GM12878 (cell line): ENCODE results near the gene WDFY3. TPM values are rescaled to one million over a fixed set of nuclear protein-coding genes. Genes with fewer than 3 reads are reported as not detected.

Experiments used
- ATAC-seq: fragments of 200-7000 bp; cut with Tn5 transposase; 3 replicates; pipeline ENCODE4 v1.9.1; 2020; ENCODE audit warnings: mild to moderate bottlenecking, moderate library complexity
- BruUV-seq: library from RNA; stranded (reverse); fragments of 400-500 nt; replicated peaks from 2 replicates; lab custom pipeline; 2021; lab: Mats Ljungman, UMichigan
- CTCF ChIA-PET: fragments of 300-600 bp; sonication (Branson Sonifier 250); formaldehyde crosslinking; extraction: SDS; loops from one replicate; lab custom pipeline; 2021; ENCODE audit warnings: inconsistent platforms; lab: Yijun Ruan, JAX
- POLR2A ChIA-PET: fragments of 350-600 bp; formaldehyde crosslinking; extraction: SDS; loops from one replicate; lab custom pipeline; 2021; ENCODE audit warnings: inconsistent platforms; lab: Charles Lee
- RAD21 ChIA-PET: fragments of 300-600 bp; sonication (Branson Sonifier 250); formaldehyde crosslinking; loops from one replicate; lab custom pipeline; 2023; ENCODE audit warnings: antibody characterized with exemption; ENCODE audit not compliant: unreplicated experiment; lab: Charles Lee
- SMC1A ChIA-PET: fragments of 300-600 bp; sonication (Branson Sonifier 250); formaldehyde crosslinking; loops from one replicate; lab custom pipeline; 2023; ENCODE audit not compliant: unreplicated experiment, uncharacterized antibody; lab: Charles Lee
- DNase-seq: peaks from one replicate; pipeline ENCODE4 v3.0.0-alpha.2; 2011; ENCODE audit warnings: low read depth, low spot score
- FAIRE-seq: peaks from 3 replicates; lab custom pipeline; 2011; peaks lifted over from hg19 to GRCh38; lab: Jason Lieb, UNC
- H2AFZ ChIP-seq: 2 replicates; pipeline ENCODE4 v1.6.0; 2011; ENCODE audit warnings: low read depth, low read length, control low read depth; ENCODE audit not compliant: control insufficient read depth
- H3K27ac ChIP-seq: 2 replicates; pipeline ENCODE4 v1.5.1; 2011; ENCODE audit warnings: control low read depth; ENCODE audit not compliant: control insufficient read depth, insufficient read depth
- H3K27me3 ChIP-seq, 2 experiments: replicated peaks in 1 of 2; 2 replicates each; pipeline versions ENCODE4 v1.6.0 to v1.6.1; 2011; ENCODE audit warnings: low read length in 1 of 2; ENCODE audit not compliant: control insufficient read depth in 2 of 2, insufficient read depth in 2 of 2
- H3K36me3 ChIP-seq, 2 experiments: 2 replicates each; pipeline ENCODE4 v1.5.1; 2011; ENCODE audit warnings: low read length in 1 of 2; ENCODE audit not compliant: control insufficient read depth in 2 of 2, insufficient read depth in 2 of 2
- H3K4me1 ChIP-seq: 2 replicates; pipeline ENCODE4 v1.6.1; 2011; ENCODE audit warnings: mild to moderate bottlenecking, low read length, moderate library complexity, mixed read lengths; ENCODE audit not compliant: control insufficient read depth, insufficient read depth
- H3K4me2 ChIP-seq: 2 replicates; pipeline ENCODE4 v1.6.0; 2011; ENCODE audit warnings: control low read depth; ENCODE audit not compliant: control insufficient read depth, insufficient read depth
- H3K4me3 ChIP-seq: fragments of 200-600 bp; sonication (generic); 2 replicates; pipeline ENCODE4 v1.5.1; 2016
- H3K79me2 ChIP-seq: 2 replicates; pipeline ENCODE4 v1.6.0; 2011; ENCODE audit warnings: low read length; ENCODE audit not compliant: control insufficient read depth, insufficient read depth
- H3K9ac ChIP-seq: 2 replicates; pipeline ENCODE4 v1.8.0; 2011; ENCODE audit warnings: low read length, control low read depth, mixed read lengths; ENCODE audit not compliant: control insufficient read depth, insufficient read depth
- H3K9me3 ChIP-seq: replicated peaks from 3 replicates; pipeline ENCODE4 v1.5.1; 2011; ENCODE audit warnings: mild to moderate bottlenecking, low read length; ENCODE audit not compliant: control insufficient read depth, insufficient read depth
- H4K20me1 ChIP-seq: 2 replicates; pipeline ENCODE4 v1.6.0; 2011; ENCODE audit not compliant: control insufficient read depth, insufficient read depth
- BMI1 ChIP-seq: fragments of 450-650 bp; IDR thresholded peaks from 2 replicates; pipeline ENCODE4 v1.6.1; 2016; ENCODE audit warnings: mild to moderate bottlenecking, moderate library complexity, borderline replicate concordance
- CBX5 ChIP-seq: sonication (generic); IDR thresholded peaks from 2 replicates; pipeline ENCODE4 v1.6.1; 2016; ENCODE audit warnings: low read depth, moderate library complexity, mild to moderate bottlenecking, inconsistent platforms
- E2F4 ChIP-seq: IDR thresholded peaks from 2 replicates; pipeline ENCODE4 v1.6.1; 2012; ENCODE audit warnings: low read depth, low read length, improper control_type of control experiment
- ESRRA ChIP-seq: IDR thresholded peaks from 2 replicates; pipeline ENCODE4 v1.6.1; 2012; ENCODE audit warnings: mild to moderate bottlenecking, low read length, improper control_type of control experiment
- HCFC1 ChIP-seq: fragments of 150-350 bp; IDR thresholded peaks from 2 replicates; pipeline ENCODE4 v1.6.1; 2014; ENCODE audit warnings: low read length
- HDAC6 ChIP-seq: fragments of 200-600 bp; sonication (generic); IDR thresholded peaks from one replicate; pipeline ENCODE4 v1.8.0; 2017; ENCODE audit warnings: antibody characterized with exemption; ENCODE audit not compliant: unreplicated experiment
- NR2C2 ChIP-seq: IDR thresholded peaks from 2 replicates; pipeline ENCODE4 v1.6.1; 2011; ENCODE audit warnings: borderline replicate concordance, low read depth; ENCODE audit not compliant: control insufficient read depth, insufficient read length
- POU2F2 ChIP-seq: IDR thresholded peaks from 3 replicates; pipeline ENCODE4 v1.6.1; 2011; ENCODE audit warnings: low read depth, mild to moderate bottlenecking, low read length, borderline replicate concordance
- SIN3A ChIP-seq: IDR thresholded peaks from 2 replicates; pipeline ENCODE4 v1.6.1; 2012; ENCODE audit warnings: low read depth, low read length, improper control_type of control experiment
- SP1 ChIP-seq: IDR thresholded peaks from one replicate; pipeline ENCODE4 v1.6.1; 2011; ENCODE audit warnings: low read depth, low read length
- ZBED1 ChIP-seq: IDR thresholded peaks from 2 replicates; pipeline ENCODE4 v1.6.1; 2016; ENCODE audit warnings: borderline replicate concordance
- ZBTB40 ChIP-seq: fragments of 450-650 bp; IDR thresholded peaks from 2 replicates; pipeline ENCODE4 v1.6.1; 2016; ENCODE audit warnings: mild to moderate bottlenecking, moderate library complexity, borderline replicate concordance
- ZNF274 ChIP-seq: IDR thresholded peaks from one replicate; pipeline ENCODE4 v1.8.0; 2011; ENCODE audit not compliant: insufficient read length, insufficient read depth
- WGBS: methylation state at CpG from one replicate; pipeline ENCODE4 v1.1.6; 2016; ENCODE audit warnings: low lambda C conversion rate; ENCODE audit not compliant: insufficient replicate concordance, insufficient coverage; ENCODE audit errors: missing lambda C conversion rate; 5-methylcytosine and 5-hydroxymethylcytosine counted together
- in situ Hi-C: fragments of 300-500 bp; cut with MboI; formaldehyde crosslinking; loops from 9 replicates; pipeline ENCODE4 v1.14.3; 2018; ENCODE audit warnings: mixed read lengths
- intact Hi-C: fragments of 100-400 bp; cut with micrococcal nuclease; formaldehyde crosslinking; loops from one replicate; pipeline ENCODE4 v1.14.2; 2022; ENCODE audit not compliant: unreplicated experiment
- polyA plus RNA-seq, 11 experiments: library from polyadenylated mRNA; depleted of rRNA in 4 of 11; unstranded in 6 of 11; stranded (reverse) in 5 of 11; fragments of >200 nt; fragmentation: Nextera tagmentation in 4 of 11; fragmentation: Illumina TruSeq in 1 of 11; extraction: Ambion mirVana in 4 of 11; extraction: Trizol in 1 of 11; gene quantifications; 1 replicate in 1 of 11; 2 replicates in 10 of 11; pipeline versions ENCODE4 v1.2.1 to v1.2.3, GENCODE V29; 2011 to 2016; ENCODE audit warnings: inconsistent platforms in 2 of 11, missing spikeins in 2 of 11, low read depth in 1 of 11
- total RNA-seq, 4 experiments: library from RNA; depleted of rRNA in 3 of 4; stranded (reverse); fragments of >200 nt in 3 of 4; fragmentation: Illumina TruSeq in 1 of 4; extraction: Trizol in 1 of 4; gene quantifications; 2 replicates each; pipeline versions ENCODE4 v1.2.1 to v1.2.3, GENCODE V29; 2013 to 2021
- TF ChIP-seq, protein P1 (sequence below): fragments of 450-650 bp; formaldehyde crosslinking; IDR thresholded peaks from 2 replicates; pipeline ENCODE4 v1.4.0; 2020; ENCODE audit warnings: mild to moderate bottlenecking, moderate library complexity
- TF ChIP-seq, protein P2 (sequence below): IDR thresholded peaks from 2 replicates; pipeline ENCODE4 v1.6.1; 2011; ENCODE audit warnings: borderline replicate concordance, low read depth, mild to moderate bottlenecking, moderate library complexity, low read length; ENCODE audit not compliant: insufficient read depth, poor library complexity, severe bottlenecking

WDFY3 gene
- total and polyA plus RNA-seq, 10 of the 15 experiments (the other 5 are each of a cell fraction or from before 2014, with no cell fraction given): 0.01 to 0.23 (median 0.12) TPM; not detected in 2

- TF ChIP-seq, protein P1, sequence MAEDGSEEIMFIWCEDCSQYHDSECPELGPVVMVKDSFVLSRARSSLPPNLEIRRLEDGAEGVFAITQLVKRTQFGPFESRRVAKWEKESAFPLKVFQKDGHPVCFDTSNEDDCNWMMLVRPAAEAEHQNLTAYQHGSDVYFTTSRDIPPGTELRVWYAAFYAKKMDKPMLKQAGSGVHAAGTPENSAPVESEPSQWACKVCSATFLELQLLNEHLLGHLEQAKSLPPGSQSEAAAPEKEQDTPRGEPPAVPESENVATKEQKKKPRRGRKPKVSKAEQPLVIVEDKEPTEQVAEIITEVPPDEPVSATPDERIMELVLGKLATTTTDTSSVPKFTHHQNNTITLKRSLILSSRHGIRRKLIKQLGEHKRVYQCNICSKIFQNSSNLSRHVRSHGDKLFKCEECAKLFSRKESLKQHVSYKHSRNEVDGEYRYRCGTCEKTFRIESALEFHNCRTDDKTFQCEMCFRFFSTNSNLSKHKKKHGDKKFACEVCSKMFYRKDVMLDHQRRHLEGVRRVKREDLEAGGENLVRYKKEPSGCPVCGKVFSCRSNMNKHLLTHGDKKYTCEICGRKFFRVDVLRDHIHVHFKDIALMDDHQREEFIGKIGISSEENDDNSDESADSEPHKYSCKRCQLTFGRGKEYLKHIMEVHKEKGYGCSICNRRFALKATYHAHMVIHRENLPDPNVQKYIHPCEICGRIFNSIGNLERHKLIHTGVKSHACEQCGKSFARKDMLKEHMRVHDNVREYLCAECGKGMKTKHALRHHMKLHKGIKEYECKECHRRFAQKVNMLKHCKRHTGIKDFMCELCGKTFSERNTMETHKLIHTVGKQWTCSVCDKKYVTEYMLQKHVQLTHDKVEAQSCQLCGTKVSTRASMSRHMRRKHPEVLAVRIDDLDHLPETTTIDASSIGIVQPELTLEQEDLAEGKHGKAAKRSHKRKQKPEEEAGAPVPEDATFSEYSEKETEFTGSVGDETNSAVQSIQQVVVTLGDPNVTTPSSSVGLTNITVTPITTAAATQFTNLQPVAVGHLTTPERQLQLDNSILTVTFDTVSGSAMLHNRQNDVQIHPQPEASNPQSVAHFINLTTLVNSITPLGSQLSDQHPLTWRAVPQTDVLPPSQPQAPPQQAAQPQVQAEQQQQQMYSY (CRISPR knock-in tag): no peak
- no peak for TF ChIP-seq ZNF274
- no peak for TF ChIP-seq ZBED1
- no peak for TF ChIP-seq SIN3A
- TF ChIP-seq NR2C2: no peak
- no peak for TF ChIP-seq HDAC6
- TF ChIP-seq, protein P2, sequence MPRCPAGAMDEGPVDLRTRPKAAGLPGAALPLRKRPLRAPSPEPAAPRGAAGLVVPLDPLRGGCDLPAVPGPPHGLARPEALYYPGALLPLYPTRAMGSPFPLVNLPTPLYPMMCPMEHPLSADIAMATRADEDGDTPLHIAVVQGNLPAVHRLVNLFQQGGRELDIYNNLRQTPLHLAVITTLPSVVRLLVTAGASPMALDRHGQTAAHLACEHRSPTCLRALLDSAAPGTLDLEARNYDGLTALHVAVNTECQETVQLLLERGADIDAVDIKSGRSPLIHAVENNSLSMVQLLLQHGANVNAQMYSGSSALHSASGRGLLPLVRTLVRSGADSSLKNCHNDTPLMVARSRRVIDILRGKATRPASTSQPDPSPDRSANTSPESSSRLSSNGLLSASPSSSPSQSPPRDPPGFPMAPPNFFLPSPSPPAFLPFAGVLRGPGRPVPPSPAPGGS: no peak
- TF ChIP-seq HCFC1: no peak
- no peak for TF ChIP-seq POU2F2
Observed at GRCh38 chr4:84799318-84799717, 167.2 kb downstream of the WDFY3 start (continued).

DNA sequence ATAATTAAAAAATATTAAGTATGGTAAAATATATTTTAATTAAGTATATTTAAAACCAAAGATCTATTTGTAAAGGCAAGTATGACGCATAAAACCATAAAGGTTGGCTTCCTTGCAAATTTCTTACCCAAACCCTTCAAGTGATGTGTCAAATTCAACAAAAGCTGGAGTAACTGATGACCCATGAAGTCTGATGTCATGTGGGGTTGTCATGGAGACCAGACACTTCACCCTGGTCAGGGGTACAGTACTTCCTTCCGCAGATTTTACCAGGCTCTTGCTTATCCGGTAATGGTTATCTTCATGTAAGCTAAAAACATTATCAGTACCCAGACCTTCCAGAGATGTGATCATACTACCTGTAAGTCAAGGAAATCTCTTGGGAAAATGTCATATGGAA is 170.1 kb downstream of the WDFY3 start:
- H3K27me3 ChIP-seq: no peaks in the 10 kb centered on the region
- POLR2A ChIA-PET: no interaction called here
- no peaks in the 10 kb centered on the region for H3K79me2 ChIP-seq
- H4K20me1 ChIP-seq: no peaks in the 10 kb centered on the region
- no TSS peak for BruUV-seq
- in situ Hi-C loops (no loop called here), intact Hi-C loops (no loop called here)
- no peaks in the 10 kb centered on the region for H3K9me3 ChIP-seq
- H3K4me2 ChIP-seq: no peak overlapping the region
- ATAC-seq: no peak
- CTCF ChIA-PET: no interaction called here
- RAD21 ChIA-PET: no interaction called here
- SMC1A ChIA-PET: no interaction called here
- DNase-seq: no peak
- H2AFZ ChIP-seq: no peak overlapping the region
- H3K4me1 ChIP-seq: no peaks in the 10 kb centered on the region
- no peaks in the 10 kb centered on the region for H3K36me3 ChIP-seq
- 87% methylated on average over 3 of the region's 3 CpGs for WGBS
- H3K4me3 ChIP-seq: no peak overlapping the region
- H3K9ac ChIP-seq: no peak overlapping the region
- FAIRE-seq: no peak
- no peak overlapping the region for H3K27ac ChIP-seq
- TF ChIP-seq SP1: no peak
- no peak for TF ChIP-seq ZBTB40
- TF ChIP-seq BMI1: no peak
- TF ChIP-seq CBX5: no peak
- TF ChIP-seq ESRRA: no peak
- TF ChIP-seq E2F4: no peak
